Ureter (tissue), 1 donor: ENCODE measurements around the gene TMEM147. TPM values are rescaled to one million over a fixed set of nuclear protein-coding genes. Genes with fewer than 3 reads are reported as not detected.

ENCODE experiments used
- DNase-seq: peaks from one replicate; pipeline ENCODE4 v3.0.0-alpha.2; 2020; ENCODE audit warnings: low spot score
- total RNA-seq: library from RNA; stranded (reverse); gene quantifications from one replicate; pipeline ENCODE4 v1.2.4, GENCODE V29; 2023
- donor health status: DM: yes; HTN: yes; CAD: no.

Gene TMEM147, protein sequence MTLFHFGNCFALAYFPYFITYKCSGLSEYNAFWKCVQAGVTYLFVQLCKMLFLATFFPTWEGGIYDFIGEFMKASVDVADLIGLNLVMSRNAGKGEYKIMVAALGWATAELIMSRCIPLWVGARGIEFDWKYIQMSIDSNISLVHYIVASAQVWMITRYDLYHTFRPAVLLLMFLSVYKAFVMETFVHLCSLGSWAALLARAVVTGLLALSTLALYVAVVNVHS
- 113 TPM for total RNA-seq

DNA sequence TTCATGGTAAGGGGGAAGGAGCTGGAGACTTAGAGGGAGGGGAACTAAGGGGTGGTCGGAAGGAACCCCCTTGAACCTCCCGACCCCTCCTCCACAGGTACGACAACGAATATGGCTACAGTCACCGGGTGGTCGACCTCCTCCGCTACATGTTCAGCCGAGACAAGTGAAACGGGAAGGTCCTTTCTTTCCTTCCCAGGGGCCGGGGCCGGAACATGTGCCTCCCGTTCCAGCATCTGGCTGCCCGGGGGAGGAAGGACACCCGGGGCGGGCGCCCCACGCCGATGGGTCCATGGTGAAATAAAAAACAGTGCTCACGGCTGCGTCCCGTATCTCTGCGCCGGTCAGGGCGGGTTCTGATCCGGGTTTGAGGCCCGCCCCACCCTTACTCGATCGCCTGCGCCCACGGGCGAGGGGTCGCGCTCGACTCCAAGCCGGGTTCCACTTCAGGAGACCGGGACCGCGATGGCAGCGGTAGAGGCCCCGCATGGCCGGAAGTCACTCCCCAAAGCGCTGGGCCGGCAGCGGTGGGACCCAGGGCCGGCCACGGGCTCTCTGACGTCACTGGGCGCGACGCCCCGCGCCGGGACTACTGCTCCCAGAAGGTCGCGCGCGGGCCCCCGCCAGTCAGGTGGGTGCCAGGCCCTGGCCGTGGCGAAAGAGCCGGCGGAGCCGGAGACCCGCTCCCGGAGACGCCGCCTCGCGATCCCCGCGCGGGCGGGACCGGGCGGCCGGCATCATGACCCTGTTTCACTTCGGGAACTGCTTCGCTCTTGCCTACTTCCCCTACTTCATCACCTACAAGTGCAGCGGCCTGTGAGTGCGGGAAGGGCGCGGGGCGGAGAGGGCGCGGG, at the start of gene TMEM147:
Gene TMEM147 (plus strand): TSS at position 626 of the 854 bp plus-strand sequence. CDS start 114 bp downstream, at position 740.
- peak; percentile 94 for DNase-seq

DNA sequence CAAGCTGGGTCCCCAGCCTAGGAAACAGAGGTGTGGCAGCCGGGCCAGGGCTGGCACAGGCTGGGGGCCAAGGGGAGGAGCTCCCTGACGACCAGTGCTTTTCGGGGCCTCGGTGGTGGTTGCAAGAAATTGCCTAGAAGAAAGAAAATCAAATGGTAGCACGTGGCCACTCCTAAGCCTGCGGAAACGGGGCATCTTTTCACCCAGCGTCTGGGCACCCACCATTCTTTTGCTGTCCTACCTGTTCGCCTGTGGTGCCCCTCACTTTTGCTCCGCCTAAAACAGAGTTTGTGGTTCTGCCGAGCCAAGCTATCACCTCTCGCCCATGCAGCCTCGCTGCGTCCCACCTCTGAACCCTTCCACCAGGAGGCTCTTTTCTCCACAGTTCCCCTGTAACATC, 48.0 kb upstream of the TMEM147 start:
- DNase-seq, result no peak

DNA sequence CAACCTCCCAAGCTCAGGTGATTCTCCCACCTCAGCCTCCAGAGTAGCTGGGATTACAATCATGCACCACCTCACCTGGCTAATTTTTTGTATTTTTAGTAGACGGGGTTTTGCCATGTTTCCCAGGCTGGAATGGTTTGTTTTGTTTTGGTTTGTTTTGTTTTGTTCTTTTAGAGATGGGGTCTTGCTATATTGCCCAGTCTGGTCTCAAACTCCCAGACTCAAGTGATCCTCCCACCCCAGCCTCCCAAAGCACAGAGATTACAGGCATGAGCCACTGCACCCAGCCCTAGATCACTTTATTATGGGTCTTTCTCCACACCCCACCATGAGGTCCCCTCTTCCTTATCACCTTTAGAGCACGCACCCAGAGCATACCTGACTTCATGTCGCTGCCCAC, 47.2 kb upstream of the TMEM147 start:
- no peak for DNase-seq

DNA sequence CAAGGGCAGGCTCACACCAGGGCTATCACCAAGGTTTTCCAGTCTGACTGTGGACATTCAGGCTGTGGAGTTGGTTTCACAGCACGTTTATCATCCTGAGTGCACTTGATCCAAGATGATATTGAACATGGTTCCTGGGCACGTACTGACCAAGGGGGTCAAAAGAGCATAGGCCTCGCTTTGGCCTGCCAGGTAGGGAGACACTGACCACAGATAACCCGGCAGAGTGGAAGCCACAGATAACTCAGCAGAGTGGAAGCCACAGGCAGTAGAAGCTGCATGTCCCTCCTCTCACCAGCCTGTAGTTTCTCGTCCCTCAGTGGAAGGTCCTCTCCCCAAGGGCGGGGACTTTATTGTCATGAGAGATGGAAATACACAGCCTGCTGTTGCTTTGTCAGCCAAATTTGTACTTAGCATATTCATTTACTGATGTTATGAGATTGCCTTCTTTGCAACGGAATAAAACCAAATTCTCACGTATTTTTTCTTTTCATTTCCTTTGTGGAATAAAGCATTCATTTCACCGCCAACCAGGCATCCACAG, 46.4 kb upstream of the TMEM147 start:
- no peak for DNase-seq

DNA sequence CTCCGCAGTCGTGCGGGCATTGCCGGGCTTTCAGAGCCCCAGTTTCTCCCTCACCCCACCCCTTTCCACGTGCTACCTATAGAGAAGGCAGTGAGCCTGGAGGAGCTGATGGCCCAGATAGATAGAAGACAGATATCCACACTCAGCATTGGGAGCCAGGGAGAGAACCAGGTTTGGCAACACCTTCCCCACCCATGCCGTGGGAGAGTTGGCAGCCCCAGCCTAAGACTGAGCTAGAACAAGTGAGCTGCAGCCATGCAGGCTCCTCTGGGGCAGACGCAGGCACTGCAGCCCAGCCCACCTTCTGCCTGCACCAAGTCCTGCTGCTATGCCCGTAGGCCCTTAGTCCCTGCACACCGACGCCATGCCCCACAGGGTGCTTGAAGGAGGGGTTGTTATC, 44.8 kb upstream of the TMEM147 start:
- no peak for DNase-seq

DNA sequence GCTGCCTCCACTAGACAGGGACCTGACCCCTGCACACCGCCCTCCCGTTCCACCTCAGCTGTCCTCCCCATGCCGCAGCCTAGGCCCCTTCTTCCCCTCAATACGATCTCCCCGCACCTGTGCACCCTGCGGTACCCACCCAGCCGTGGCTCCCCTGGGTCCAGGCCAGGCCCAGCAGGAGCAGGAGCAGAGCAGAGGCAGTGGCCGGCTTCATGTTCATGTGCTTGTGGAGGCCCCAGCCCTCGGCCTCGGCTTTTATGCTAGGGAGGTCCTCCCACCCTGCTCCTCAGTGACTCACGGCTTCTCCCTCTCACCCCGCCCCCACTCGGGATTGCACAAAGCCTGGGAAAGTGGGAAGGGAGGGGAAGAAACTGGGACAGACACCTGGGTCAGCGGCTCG, 43.7 kb upstream of the TMEM147 start:
- no peak for DNase-seq

DNA sequence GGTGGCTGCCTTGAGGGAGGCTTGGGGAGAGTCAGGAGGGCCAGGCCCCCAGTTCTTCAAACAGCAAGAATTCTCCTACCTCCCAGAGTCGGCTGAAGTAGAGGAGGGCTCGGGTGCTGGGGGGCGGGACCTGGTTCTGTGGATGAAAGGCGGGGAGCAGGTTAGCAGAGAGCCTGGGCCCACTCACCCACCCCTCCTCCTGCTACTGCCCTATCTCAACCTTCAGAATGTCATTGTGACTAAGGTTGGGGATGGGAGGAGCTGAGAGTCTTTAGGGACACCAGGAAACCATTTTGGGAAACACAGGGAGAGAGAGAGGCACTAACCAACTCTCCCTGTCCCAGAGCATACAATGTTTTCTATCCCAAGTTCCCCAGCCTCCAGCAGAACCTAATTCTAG, 42.7 kb upstream of the TMEM147 start:
- DNase-seq, result no peak

DNA sequence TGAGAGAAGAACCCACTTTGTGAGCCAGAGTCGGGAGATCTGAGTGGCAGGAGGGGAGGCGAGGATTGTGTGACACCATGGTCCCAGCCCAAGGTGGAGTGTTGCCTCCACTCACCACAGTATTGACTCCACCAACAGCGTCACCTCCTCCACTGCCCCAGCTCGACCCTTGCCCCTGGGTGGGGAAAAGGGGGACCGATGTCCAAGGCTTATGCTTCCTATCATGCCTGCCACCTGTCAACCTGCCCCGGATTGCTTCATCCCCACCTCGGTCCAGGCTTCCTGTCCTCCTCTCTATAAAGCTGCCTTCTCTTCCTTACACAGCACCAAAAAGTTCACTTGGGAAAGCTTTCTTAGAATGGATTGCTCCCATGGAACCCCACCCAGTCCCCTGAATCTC, 39.4 kb upstream of the TMEM147 start:
- no peak for DNase-seq

DNA sequence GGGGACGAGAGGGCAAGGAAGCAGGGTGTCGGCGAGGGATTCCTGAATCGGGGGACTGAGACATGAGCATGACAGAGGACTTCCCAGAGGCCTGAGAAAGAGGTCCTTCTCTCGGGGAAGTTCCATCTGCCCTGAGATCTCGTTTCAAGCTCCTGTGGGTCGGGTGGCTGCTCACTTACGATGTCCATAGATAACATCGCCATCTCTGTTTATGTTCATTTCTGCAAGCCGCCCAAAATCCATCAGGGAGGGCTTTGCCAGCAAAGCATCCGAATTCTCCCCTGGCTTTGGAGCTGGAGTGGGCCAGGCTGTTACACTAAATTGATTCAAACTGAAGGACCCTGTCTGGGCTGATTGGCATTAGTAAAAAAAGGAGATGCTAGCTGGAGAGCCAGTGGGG, 37.9 kb upstream of the TMEM147 start:
- no peak for DNase-seq

DNA sequence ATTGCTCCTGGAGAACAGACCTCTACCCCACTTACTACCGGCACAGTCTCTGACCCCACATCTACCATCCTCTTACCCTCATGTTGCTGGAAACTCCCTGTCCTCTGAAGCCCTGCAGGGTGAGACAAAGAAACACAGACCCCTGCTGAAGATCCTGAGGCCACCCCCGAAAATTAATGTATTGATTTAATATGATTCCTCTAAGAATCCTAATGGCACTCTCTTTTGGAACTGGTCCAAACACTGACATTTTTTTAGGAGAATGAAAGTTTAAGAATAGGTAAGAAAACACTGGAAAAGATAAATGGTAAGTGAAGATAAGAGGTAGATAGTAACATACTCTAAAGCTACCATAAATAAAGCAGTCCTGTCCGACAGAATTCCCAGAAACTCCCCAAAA, 37.3 kb upstream of the TMEM147 start:
- DNase-seq, result no peak

DNA sequence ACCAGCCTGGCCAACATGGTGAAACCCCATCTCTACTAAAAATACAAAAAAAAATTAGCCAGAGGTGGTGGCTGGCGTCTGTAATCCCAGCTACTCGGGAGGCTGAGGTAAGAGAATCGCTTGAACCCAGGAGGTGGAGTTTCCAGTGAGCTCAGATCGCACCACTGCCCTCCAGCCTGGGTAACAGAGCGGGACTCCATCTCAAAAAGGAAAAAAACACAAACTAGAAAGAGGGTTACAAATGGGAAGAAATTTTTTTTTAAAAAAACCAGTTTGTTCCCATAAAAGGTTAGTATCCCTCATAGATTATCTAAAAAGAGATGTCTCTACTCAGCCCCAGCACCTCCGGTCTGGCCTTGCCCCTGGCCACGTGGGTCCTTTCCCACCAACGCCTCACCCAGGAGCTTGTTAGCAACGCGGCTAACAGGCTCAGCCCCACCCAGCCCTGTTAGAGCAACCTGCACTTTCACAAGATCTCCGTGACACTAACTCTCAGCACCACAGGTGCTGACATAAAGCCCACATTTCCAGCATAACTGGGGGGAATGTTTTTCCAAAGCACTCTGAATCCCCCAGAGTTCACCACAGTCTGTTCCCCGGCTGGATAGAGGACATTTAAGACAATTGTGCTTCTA, 36.3 kb upstream of the TMEM147 start:
- DNase-seq, result peak; percentile 75

DNA sequence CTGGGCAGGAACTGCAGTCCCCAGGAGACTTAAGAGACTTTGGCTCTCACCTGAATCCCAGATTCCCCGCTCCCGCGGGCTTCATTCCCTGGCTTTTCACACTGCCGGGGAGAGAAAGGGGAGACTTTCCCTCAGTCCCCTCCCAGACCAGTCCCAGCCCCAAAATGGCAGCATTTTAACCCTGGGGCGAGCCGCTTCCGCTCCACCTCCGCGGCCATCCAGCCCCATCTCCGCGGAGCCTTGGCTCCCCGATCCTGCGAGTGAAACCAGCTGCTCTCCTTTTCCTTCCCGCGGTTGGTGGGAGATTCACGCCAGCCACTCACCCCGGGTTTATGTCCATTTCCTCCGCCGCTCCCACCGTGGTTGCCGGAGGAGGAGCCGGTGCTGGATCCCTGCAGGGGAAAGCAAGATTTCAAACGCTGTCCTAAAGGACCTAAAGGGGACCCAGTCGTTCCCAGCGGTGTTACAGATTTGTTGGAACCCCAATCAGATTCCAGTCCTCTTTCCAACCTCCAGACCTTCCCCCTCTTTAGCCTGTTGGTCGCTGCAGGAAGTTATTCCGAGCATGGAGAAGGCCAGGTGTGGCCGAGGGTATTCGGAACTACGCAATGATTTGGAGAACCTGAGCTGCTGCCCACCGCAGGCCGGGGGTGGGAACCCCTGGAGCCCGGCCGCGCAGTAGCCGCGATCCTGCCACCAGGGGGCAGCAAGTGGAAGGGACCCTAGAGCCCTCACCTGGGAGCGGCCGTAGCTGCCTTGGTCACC, 35.4 kb upstream of the TMEM147 start:
- peak; percentile 88 for DNase-seq

DNA sequence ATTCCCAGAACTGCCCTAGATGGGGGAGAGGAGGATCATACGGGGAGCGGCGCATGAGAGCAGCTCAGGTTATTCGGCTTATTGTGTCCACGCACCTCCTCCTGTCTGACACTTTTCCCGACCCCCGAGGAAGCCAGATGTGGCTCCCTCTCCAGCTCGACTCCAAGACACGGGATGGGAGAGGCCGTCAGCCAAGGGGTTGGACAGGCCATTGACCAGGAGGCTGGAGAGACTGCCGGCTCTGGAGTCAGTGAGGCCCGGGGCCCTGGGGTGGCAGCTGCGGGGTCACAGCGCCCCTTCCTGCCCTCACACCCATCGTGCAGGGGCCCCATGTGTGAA, 34.8 kb upstream of the TMEM147 start:
- DNase-seq, result no peak

DNA sequence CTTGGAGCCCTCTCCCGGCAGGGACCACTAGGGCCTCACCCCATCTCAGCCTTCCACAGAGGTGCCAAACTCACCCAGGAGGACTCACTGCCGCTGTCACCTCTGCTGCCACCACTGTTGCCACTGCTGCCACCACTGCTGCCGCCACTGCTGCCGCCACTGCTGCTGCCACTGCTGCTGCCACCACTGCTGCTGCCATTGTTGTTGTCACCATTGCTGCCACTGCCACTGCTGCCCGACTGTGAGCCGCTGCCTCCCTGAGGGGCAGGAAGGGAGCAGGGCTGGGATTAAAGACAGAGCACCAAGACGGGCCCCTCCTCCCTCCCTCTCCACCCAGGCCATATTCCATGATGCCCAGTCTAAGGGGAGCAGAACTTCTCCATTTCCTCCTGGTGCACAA, 34.1 kb upstream of the TMEM147 start:
- DNase-seq, result no peak

DNA sequence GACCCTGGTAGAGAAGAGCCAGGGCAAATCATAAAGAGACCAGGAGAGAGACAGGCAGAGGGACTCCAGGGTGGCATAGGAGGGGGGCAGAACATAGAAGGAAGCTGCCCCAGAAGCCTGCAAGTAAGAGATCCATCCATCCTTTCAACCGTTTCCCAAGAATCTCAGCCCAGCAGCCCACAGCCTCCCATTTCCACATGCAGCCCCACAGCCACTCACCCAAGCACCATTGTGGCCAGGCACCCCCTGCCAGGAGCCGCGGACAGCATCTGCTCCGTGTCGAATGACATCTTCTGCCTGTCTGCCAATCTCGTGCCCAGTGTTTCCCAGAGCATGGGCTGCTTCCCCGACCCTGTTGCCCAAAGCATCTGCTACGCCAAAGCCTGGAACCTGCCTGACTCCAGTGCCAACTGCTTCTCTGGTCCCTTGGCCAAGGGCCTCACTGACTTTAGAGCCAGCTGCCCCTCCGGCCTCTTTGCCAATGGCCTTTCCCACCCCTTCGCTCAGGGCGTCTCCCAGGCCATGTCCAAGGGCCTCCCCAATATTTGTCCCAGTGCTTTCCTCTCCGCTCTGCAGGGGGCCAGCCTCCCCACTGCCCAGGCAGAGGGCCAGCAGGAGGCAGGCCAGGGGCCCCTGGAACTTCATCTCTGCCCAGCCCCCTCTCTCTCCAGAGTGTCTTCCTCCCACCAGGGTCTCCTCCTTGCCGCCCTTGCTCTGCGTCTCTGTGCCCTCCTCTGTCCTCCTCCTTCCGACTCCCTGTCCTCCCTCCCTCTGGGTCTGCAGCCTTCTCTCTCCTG, 32.4 kb upstream of the TMEM147 start:
- DNase-seq, result no peak

DNA sequence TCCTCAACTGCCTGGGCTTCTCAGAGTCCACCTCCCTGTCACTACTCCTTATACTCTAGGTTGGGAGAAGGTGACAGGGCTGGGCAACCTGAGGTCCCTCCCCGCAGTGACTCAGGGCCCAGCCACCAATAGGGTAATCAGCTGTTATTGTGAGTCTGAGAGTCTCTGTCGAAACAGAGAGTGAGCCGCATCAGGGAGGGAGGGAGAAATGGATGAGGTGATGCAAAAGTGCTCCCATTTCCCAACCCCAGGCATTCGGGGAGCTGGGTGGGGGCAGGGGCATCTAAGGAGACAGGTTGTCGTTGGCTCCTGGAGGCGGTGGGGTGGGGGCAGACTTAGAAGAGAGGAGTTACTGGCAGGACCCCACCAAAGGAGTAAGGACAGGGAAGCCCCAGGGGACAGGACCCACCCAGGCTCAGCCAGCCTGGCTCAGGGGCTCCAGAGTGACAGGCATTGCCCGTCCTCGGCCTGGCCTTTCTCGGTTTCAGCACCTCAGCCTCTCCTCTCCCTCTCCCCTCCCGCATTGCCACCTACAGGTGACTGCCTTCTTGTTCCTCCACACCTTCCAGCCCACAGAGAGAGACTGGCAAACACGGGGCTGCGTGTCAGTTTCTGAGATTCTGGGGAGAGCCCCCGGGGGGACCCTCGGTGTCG, 31.7 kb upstream of the TMEM147 start, which contains the start of gene DMKN:
Gene DMKN (minus strand): TSS at position 22 of the 654 bp plus-strand sequence. CDS start 174 bp downstream, outside the sequence.
- no peak for DNase-seq

DNA sequence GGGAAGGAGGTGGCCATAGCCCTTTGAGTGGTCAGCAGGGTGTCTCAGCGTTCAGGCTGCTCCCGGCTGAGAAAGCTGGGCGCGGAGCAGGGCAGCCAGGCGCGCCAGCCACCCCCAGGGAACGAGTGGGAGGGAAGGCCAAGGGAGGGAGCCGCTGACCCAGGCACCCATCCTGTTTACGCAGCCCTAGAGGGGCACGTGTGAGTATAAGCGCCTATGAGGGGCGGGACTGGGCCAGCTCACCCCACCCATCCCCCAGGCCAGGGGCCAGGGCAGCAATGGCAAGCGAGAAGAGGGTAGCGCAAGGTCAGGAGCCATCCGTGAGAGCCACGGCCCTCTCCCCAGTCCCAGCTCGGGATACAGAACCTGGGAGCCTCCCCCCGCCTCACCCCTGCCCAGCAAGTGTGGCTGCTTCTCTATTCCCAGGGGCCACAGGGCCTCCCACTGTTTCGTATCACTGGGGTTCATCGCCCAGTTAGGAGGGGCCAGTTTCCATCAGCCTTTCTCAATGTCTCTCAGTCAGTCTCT, 31.1 kb upstream of the TMEM147 start:
- DNase-seq, result no peak

DNA sequence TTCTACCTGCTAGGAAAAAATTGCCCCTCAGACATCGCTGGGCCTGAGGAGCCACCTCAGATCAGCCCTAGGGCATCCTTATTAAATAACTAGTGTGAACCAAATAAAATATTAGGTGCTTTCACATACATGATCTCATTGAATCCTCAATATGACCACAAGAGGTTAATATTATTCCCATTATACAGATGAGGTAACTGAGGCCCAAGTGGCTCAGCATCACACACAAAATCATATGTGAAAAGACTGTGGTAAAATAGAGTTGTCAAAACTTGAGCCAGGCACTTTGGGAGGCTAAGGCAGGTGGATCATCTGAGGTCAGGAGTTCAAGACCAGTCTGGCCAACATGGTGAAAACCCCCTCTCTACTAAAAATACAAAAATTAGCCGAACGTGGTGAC, 29.1 kb upstream of the TMEM147 start:
- DNase-seq, result no peak

DNA sequence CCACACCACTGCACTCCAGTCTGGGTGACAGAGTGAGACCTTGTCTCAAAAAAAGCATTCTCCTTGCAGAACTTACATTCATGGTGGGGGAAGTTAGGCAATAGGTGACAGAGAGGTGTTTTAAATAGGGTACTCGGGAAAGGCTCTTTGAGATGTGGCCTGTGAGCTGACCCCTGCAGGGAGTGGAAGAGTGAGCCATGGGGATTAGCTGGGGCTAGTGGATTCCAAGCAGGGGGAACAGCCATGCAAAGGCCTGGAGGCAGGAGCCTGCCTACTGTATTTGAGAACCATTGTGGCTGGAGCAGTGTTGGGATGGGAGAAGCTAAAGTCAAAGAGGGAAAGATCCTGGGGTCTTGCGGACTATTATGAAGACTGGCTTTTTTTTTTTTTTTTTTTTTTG, 28.1 kb upstream of the TMEM147 start:
- no peak for DNase-seq

DNA sequence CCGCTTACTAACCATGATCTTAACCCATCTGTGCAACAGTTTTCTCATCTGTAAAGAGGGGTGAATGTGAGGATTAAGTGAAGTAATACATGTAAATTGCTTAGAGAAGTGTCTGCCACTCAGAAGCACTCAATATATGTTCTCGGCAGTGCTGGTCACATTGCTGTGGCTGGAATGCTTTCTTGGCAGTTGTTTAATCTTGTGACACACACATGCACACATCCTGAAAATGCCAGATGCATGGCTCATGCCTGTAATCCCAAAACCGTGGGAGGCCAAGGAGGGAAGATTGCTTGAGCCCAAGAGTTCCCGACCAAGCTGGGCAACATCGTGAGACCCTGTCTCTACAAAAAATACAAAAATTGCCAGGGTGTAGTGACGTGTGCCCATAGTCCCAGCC, 27.1 kb upstream of the TMEM147 start:
- DNase-seq, result no peak
